NCI-H1694 treated with DMSO at 0.1 percent for 48 hours (cell line): ENCODE results near the gene HAP1.
"Not testable (repeated sequence)": the region's sequence is repeated elsewhere in the genome, so short reads cannot be mapped to it uniquely, and the experiment has no call there.

ENCODE experiments used
- DNase-seq: peaks from one replicate; lab custom pipeline; 2025; lab: John Stamatoyannopoulos, UW

HAP1 gene

DNA sequence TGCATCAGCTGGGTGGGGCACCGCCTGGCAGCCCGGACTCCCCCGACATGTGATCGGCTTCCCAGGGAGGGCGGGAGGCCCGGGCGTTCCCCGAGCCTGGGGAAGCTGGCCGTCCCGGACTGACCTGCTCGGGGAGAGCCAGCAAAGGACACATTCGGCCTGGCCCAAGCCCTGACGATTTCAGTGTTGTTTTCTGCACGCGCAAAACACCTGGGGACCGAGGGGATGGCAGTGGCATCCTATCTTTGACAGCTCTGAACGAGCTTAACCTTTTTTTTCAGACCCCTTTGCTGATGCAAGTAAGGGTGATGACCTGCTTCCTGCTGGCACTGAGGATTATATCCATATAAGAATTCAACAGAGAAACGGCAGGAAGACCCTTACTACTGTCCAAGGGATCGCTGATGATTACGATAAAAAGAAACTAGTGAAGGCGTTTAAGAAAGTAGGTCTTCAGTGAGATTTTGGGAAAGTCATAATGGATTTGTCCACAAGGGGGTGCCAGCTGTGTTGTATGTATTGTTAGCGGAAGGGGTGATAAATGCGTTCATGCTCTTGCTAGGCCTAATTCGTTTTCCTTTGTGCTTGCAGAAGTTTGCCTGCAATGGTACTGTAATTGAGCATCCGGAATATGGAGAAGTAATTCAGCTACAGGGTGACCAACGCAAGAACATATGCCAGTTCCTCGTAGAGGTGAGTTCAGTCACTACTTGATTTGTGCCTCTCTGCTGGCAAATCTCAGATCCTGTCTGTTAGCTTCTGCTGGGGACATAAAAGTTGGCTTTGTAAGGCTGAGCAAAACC is 44.7 kb downstream of the HAP1 start:
- DNase-seq, result peak; percentile 51

DNA sequence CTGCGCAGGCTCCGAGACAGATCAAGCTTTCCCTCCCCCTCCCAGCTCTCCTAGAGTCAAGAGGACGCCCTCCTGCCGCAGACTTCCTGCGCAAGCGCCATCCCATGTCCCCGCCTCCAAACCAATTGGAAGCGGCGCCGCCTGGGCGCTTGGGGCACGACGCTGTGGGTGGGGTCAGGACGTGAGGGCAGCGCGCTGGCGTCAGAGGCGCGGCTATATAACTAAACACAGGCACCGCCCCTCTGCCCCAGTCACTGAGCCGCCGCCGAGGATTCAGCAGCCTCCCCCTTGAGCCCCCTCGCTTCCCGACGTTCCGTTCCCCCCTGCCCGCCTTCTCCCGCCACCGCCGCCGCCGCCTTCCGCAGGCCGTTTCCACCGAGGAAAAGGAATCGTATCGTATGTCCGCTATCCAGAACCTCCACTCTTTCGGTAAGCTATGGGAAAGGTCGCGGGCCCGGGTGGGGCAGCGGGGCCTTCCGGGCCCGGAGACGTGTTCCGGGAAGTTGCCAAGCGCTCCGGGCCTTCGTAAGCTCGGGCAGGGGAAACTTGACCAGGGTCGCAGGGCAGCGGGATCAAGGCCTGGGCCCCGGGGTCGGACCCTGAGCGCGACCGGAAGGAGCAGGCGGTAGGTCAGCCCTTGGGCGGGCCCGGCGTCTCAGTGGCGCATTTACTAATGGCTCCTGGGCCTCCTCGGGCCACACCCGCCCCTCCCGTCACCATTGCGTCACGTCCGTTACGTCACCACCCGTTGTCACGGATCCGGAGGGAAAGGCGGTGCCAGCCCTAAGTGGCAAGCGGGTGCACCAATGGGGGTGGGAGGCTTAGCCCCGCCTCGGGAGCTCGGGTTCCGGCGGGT is 45.6 kb downstream of the HAP1 start, which contains the start of gene EIF1:
EIF1 (plus strand) TSS at position 245 of the 856 bp plus-strand sequence; CDS start at position 399, 154 bp downstream.
- DNase-seq, result peak; percentile 99

DNA sequence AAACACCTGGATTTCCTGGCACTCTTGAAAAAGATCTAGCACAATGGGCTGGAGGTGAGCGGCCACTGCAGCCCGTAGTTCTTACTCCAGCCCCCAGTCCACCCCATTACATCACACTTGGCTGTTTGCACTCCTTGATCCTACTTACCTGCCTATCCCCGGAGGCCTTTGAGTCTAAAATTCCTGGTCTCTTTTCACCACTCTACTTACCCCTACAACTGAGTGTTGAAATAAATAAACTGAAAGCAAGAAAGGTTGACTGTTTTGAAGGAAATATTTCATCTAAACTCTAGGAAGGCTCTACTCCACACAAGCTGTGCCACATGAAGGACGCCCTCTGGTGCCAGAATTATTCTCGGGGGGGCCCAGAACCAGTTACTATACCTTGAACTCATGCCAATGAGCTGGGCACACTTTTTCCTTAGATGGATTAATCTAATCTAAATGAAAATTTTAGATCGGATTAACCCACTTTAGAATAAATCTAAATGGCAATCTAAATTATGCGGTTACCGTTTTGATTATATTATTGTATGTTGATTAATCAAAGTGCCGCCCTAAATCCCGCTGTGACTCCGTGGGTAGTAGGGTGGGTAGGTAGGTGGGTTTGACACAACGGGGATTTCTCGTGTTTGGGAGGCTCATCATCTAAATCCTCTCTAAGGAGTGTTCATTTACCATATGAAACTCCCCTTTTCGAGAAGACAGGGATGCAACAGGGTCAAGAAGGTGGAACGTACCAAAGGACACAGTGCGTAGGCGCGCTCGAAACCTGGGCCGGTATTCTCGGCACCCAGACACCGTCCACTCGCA is 46.4 kb downstream of the HAP1 start:
- DNase-seq, result peak; percentile 71

DNA sequence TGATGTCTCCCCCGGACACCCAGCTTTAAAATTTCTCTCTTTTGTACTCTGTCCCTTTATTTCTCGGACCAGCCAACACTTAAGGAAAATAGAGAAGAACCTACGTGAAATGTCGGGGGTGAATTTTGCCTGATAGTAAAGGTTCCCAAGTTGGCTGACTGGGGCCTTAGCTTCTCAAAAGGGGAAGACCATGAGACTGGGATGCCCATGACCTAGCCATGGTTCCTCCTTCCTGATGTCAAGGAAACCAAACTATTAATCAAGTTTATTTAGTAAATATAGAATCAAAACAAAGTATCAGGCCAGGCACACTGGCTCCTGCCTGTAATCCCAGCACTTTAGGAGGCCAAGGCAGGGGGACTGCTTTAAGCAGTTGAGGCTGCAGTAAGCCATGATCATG is 48.2 kb downstream of the HAP1 start:
- no peak for DNase-seq

DNA sequence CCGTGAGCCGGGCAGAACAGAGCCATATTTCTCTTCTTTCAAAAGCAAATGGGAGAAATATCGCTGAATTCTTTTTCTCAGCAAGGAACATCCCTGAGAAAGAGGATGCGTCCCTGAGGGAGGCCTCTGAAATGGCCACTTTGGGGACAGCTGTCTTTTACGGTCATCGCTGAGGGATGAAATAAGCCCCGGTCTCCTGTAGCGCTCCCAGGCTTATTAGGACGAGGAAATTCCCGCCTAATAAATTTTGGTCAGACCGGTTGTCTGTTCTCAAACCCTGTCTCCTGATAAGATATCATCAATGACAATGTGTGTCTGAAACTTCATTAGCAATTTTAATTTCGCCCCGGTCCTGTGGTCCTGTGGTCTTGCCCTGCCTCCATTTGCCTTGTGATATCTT is 48.7 kb downstream of the HAP1 start:
- not testable (repeated sequence) for DNase-seq

DNA sequence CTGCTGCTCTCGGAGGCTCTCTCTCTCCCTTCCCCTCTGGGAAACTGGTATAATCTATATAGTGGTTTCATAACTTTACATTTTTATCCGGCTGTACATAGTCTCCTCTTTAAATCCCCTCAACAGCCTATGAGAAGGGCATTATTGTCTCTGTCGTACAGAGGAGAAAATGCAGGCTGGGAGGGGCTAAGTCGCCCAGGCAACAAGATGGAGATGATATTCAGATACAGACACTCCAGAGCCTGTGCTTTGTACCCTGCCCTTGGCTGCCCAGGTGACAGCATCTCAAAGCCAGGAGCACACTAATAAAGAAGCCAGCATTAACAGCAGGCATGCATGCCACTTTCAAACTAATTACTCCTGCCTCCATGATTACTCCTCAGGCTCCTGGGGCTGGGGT is 50.4 kb downstream of the HAP1 start:
- DNase-seq, result no peak

DNA sequence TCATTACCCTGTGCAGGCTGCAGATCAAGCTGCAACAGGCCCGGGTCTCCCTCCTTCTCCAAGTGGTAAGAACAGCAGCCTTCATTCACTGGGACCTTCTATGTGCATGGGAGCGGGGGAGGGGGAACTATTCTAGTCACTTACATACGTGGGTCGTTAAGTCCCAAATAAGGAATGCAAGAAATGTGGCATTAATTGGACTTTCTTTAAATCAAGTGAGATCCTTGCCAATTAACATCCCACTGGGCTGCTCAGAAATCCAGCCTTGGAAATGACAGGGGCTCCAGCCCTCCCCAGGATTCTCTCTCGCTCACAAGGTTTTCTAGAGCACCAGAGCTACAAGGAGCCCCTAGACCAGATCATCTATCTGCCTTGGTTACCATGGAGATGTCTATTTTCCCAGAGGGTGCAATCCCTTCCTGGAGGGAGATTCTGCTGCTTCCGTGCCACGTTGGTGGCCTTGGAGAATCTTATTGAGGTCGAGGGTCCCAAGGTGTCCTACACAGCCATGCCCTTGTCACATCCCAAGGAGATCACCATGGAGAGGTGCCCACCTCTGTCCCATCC is 50.9 kb downstream of the HAP1 start:
- DNase-seq, result no peak

DNA sequence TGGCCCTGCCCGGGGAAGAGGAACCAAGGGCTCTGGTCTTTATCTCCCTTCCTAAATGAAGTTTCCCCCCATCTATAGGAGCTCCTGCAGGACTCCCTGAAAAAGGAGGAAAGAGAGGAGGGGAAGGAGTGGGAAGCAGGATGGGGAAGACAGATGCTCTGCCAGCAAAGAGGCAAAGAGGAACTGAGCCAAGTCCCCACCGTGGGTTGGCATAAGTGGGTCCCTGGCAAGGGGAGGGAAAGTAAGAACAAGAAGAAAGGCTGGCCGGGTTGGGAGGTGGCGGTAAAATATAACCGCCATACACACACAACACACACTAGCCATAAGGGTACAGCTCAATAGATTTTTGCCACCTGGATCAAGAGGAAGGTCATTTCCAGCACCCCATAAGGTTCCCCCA is 51.8 kb downstream of the HAP1 start:
- DNase-seq, result no peak

DNA sequence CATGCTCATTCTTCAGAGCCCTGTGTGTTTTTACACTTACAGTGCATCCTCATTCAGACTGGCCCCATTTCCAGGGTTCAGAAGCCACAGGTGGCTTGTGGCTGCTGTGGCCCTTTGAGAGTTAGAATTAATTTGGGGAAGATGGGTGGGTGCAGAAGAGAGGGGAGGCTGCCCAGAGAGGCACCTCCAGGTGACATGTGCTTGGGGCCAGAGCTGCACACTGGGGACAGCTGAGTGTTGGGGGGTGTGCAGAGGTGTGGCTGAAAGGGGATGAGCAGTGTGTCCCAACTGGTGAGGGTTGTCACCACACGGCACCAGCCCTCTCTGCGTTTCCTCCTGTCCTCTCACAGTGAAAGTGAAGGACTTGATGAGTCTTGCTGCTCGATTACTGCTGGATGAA is 52.7 kb downstream of the HAP1 start:
- no peak for DNase-seq

DNA sequence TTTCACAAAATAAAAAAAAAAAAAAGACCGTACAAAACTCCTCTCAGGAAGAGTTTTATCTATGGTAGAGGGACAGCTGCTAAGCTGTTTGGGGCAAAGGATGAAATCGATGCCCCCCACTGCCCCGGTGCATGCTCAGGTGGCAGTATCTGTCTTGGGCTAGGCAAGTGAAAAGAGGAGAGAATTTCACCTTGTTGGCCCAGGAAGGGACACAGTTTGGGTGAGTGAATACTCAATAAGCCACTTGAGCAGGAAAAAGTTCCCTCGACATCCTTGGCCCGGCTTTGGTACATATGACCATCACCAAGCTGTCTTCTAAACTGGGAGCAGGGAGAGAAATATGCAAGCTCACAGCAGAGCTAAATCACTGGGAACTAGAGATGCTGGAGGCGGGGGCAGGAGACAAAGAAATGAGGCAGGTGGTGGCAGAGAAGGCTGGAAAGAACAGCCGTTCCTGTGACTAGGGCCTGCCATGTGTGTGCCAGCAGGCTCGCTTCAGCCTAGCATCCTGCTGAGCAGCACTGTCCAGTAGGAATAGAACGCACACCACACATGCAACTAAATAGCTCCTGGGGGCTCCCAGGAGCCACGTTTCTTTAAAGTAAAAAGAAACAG is 53.9 kb downstream of the HAP1 start:
- no peak for DNase-seq

DNA sequence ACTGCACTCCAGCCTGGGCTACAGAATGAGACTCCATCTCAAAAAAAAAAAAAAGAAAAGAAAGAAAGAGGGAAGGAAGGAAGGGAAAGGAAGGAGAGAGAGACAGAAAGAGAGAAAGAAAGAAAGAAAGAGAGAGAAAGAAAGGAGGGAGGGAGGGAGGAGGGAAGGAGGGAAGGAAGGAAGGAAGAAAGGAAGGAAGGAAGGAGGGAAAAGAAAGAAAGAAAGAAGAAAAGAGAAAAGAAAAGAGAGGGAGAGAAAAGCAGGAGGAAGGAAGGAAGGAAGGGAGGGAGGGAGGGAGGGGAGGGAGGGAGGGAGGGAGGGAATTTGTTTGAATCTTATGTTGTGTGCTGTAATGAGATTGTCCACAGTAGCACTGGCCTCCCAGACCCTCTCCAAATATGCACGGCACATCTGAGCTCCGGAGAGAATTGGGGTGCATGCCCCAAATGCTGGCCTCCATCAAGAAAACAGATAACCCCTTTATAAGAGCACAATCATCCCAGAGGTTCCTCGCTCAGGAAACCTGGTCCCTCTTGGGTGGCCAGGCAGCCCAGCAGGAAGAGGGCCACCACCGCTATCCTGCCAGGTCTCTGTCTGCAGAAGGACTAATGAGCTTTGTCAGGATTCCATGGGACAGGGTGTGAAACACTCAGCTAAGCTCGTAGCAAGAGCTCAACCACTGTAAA is 54.6 kb downstream of the HAP1 start:
- DNase-seq, result no peak

DNA sequence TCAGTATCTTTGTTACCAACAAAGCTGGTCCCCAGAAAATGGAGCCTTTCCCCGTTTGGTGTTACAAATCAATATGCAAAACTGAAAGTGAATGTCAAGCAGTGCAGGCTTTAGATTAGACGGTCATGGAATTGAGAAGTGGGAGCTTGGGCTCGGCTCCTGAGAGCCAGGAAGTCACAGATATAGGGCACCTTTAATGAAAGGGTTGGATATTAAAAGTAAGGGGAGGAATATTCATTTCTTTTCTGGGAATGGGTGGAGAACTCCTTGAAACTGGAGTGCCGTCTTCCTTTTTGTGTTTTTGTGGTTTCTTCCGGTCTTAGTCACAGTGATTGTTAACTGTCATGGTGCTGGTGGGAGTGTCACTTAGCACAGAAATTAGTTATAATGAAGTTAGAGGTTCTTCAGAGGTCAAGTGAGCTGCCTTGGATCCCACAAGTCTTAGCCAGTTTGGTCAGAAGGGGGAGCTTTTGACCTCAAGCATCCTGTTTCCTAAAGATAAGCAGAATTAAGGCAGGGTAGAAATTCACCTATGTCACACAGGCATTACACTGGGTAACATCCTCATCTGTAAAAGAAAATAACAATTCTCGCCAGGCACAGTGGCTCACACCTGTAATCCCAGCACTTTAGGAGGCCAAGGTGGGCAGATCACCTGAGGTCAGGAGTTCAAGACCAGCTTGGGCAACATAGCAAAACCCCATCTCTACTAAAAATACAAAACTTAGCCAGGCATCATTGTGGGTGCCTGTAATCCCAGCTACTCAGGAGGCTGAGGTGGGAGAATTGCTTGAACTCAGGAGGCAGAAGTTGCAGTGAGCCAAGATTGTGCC is 55.3 kb downstream of the HAP1 start:
- no peak for DNase-seq

DNA sequence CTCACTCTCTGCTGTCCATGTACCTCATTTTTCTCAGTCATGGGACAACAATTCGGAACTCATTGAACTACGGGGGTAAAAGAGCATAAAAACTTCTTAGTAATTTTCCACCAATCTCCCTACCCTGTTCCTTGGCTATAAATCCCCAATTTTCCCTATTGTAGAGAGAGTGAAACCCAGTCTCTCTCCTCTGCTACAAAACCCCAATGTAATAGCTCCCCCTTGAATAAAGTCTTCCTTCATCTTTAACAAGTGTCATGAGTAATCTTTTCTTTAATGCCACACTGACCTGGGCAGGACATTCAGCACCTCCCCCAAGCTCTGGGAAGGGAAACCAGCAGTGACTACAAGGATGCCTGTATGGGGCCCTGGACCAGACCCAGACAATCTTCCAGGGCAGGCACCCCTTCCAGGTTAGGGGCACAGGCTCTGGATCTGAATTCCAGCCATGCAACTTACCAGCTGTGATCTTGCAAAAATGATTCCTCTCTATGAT is 56.0 kb downstream of the HAP1 start:
- DNase-seq, result no peak

DNA sequence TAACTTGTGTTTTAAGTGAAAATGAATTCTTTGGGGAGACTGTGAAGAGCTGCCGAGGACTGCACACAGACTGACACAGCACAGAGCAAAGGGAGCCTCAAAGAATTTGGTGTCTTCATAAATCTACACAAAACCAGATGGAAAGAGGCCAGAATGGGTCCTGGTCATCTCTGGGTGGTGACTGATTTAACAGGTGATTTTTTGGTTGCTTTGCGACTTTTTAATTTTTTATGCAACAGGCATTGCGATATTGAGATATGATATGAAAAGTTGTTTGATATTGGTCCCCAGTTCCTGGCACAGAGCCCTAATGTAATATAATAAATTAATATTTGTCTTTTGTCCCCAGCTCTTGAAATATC is 58.4 kb downstream of the HAP1 start:
- no peak for DNase-seq

DNA sequence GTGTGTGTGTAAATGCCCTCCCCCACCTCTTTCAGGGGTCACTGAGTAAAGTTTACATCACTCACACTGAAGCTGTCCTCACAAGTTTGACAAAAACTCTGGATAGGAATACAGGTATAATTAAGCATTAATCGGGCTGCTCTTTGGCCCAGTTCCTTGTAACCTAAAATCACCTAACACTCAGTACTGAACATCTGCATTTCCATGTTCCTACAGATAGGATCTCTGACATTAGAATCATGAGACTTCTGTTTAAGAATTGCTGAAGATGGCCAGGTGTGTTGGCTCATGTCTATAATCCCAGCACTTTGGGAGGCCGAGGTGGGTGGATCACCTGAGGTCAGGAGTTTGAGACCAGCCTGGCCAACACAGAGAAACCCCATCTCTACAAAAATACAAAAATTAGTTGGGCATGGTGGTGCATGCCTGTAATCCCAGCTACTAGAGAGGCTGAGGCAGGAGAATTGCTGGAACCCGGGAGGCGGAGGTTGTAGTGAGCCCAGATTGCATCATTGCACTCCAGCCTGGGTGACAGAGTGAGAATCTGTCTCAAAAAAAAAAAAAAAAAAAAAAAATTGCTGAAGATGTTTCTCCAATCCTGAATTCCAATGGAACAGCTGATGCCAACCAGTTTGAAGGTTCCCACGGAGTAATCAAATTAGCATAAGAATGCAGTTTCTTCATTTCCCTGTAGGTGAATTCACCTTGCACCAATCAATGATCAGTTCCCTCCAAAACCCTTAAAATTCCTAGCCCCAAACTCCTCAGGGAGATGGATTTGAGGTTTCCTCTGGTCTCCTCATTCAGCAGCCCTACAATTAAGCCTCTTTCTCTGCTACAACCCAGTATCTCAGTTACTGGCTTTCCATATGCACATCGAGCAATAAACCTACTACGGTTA is 59.0 kb downstream of the HAP1 start:
- not testable (repeated sequence) for DNase-seq
